ENCODE measurements around the gene FERMT2.
A peak's percentile ranks its signal among the peaks of the same experiment; 100 is the strongest.

FERMT2 gene

GRCh38 chr14:52862632-52863333 lies 88.1 kb downstream of the FERMT2 start:
- DNase-seq (ENCODE audit: low read depth) = peak; percentile 30

- DNase-seq (ENCODE audit: low read depth) = no peak
Observed at GRCh38 chr14:52861403-52861802, 89.4 kb downstream of the FERMT2 start.

- no peak for DNase-seq (ENCODE audit: low read depth)
Observed at GRCh38 chr14:52860910-52861309, 89.9 kb downstream of the FERMT2 start.

GRCh38 chr14:52860209-52860608 lies 90.6 kb downstream of the FERMT2 start:
- no peak for DNase-seq (ENCODE audit: low read depth)

GRCh38 chr14:52856139-52856538 lies 94.7 kb downstream of the FERMT2 start:
- no peak for DNase-seq (ENCODE audit: low read depth)

- DNase-seq (ENCODE audit: low read depth) = no peak
Observed at GRCh38 chr14:52853522-52853854, 97.4 kb downstream of the FERMT2 start.

GRCh38 chr14:52852810-52853521 lies 97.9 kb downstream of the FERMT2 start:
- no peak for DNase-seq (ENCODE audit: low read depth)

GRCh38 chr14:52850451-52850909 lies 100.4 kb downstream of the FERMT2 start:
- DNase-seq (ENCODE audit: low read depth) = no peak

GRCh38 chr14:52848626-52849025 lies 102.2 kb downstream of the FERMT2 start:
- no peak for DNase-seq (ENCODE audit: low read depth)

- no peak for DNase-seq (ENCODE audit: low read depth)
Observed at GRCh38 chr14:52846591-52846990, 104.3 kb downstream of the FERMT2 start.

GRCh38 chr14:52845081-52845480 lies 105.8 kb downstream of the FERMT2 start:
- DNase-seq (ENCODE audit: low read depth) = no peak

GRCh38 chr14:52844262-52845060 lies 106.4 kb downstream of the FERMT2 start:
- DNase-seq (ENCODE audit: low read depth) = no peak

- DNase-seq (ENCODE audit: low read depth) = no peak
Observed at GRCh38 chr14:52840877-52841276, 110.0 kb downstream of the FERMT2 start.

GRCh38 chr14:52837451-52837850 lies 113.4 kb downstream of the FERMT2 start:
- no peak for DNase-seq (ENCODE audit: low read depth)

GRCh38 chr14:52836063-52836462 lies 114.8 kb downstream of the FERMT2 start:
- DNase-seq (ENCODE audit: low read depth) = no peak

GRCh38 chr14:52835122-52835903 lies 115.5 kb downstream of the FERMT2 start:
- peak; percentile 6 for DNase-seq (ENCODE audit: low read depth)

GRCh38 chr14:52834440-52834842 lies 116.4 kb downstream of the FERMT2 start:
- DNase-seq (ENCODE audit: low read depth) = peak; percentile 76

- no peak for DNase-seq (ENCODE audit: low read depth)
Observed at GRCh38 chr14:52833891-52834290, 117.0 kb downstream of the FERMT2 start.

GRCh38 chr14:52829527-52830185 lies 121.2 kb downstream of the FERMT2 start:
- DNase-seq (ENCODE audit: low read depth) = no peak

GRCh38 chr14:52827426-52827825 lies 123.4 kb downstream of the FERMT2 start:
- DNase-seq (ENCODE audit: low read depth) = no peak

- DNase-seq (ENCODE audit: low read depth) = no peak
Observed at GRCh38 chr14:52825085-52825484, 125.8 kb downstream of the FERMT2 start.

- no peak for DNase-seq (ENCODE audit: low read depth)
Observed at GRCh38 chr14:52824462-52824861, 126.4 kb downstream of the FERMT2 start.

Measured in HS-5 (cell line).